ENCODE measurements around the gene RSAD1. TPM values are rescaled to one million over a fixed set of nuclear protein-coding genes. Genes with fewer than 3 reads are reported as not detected.

RSAD1 gene
- total RNA-seq, 1 donor from 2014 or later = 37.5 TPM

DNA sequence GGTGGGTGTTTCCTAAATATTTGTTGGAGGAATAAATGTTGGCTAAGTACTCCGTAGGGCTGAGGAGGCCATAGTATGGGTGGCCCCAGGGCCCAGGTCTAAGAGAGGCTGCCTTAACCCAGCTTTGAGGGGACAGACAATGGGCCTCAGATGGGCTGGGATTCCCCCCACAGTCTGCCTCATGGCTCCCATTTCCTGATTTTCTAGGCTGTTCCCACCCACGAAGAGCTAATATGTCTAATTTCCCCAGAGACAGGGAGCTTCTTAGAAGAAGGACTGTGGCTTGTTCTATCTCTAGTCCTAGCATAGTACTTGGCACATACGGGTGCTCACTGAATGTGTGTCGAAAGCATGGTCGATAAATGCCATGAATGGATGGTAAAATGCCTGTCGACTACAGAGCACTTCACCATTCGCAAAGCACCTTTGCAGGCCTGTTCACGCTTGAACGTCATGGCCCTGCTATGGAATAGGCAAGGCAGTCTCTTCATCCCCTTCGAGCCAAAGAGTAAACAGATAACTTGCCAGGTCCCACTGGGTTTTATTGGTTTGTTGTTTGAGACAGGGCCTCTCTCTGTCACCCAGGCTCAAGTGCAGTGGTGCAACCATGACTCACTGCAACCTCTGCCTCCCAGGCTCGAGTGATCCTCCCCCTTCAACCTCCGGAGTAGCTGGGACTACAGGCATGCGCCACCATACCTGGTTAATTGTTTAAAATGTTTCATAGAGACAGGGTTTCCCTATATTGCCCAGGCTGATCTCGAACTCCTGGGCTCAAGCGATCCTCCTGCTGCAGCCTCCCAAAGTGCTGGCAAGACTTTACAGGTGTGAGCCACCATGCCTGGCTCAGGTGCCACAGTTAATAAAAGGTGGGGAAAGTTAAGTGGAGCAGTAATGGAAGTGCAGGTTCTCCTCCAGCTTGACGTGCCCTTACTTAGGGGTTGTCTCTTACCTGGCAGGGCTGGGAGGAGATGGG lies 19.7 kb upstream of the RSAD1 start:
- DNase-seq (ENCODE audit: extremely low spot score, unreplicated experiment) = no peak
- no peak for TF ChIP-seq CTCF (IDR thresholded peaks at IDR 0.05)
- H3K27ac Mint-ChIP-seq (ENCODE audit: unreplicated experiment) = no peak overlapping the region

DNA sequence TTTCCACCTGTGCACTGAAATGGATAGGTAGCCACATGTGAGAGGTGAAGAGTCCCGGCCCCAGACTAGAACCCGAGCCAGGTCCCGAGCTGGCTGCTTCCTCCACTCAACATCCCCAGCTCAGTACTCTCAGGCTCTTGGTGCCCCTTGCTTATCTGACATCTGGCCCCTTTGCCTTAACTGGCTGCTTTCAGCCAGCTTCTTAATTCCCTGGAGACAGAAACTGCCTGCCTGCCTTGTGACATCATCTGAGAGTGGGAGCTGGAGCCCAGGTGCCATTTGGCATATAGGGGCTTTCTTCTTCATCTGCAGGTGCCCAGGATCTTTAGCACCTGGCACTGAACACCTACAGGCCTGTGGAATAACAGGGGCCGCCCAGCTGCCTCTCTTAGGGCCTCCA lies 18.9 kb upstream of the RSAD1 start:
- H3K9me3 Mint-ChIP-seq (ENCODE audit: unreplicated experiment) = no peaks in the 10 kb centered on the region
- H3K27ac Mint-ChIP-seq (ENCODE audit: unreplicated experiment) = no peak overlapping the region
- no peaks in the 10 kb centered on the region for H3K4me1 Mint-ChIP-seq (ENCODE audit: unreplicated experiment)
- H3K36me3 Mint-ChIP-seq (ENCODE audit: unreplicated experiment) = no peaks in the 10 kb centered on the region
- no peak for TF ChIP-seq CTCF (IDR thresholded peaks at IDR 0.05)
- H3K27me3 Mint-ChIP-seq (ENCODE audit: unreplicated experiment) = no peaks in the 10 kb centered on the region
- H3K4me3 Mint-ChIP-seq (ENCODE audit: unreplicated experiment) = no peak overlapping the region
- DNase-seq (ENCODE audit: extremely low spot score, unreplicated experiment) = no peak

More for the DNA sequence above, 19.7 kb upstream of the RSAD1 start:
- no peaks in the 10 kb centered on the region for H3K36me3 Mint-ChIP-seq (ENCODE audit: unreplicated experiment)
- no peaks in the 10 kb centered on the region for H3K9me3 Mint-ChIP-seq (ENCODE audit: unreplicated experiment)
- no peaks in the 10 kb centered on the region for H3K27me3 Mint-ChIP-seq (ENCODE audit: unreplicated experiment)
- no peak overlapping the region for H3K4me3 Mint-ChIP-seq (ENCODE audit: unreplicated experiment)
- no peaks in the 10 kb centered on the region for H3K4me1 Mint-ChIP-seq (ENCODE audit: unreplicated experiment)

DNA sequence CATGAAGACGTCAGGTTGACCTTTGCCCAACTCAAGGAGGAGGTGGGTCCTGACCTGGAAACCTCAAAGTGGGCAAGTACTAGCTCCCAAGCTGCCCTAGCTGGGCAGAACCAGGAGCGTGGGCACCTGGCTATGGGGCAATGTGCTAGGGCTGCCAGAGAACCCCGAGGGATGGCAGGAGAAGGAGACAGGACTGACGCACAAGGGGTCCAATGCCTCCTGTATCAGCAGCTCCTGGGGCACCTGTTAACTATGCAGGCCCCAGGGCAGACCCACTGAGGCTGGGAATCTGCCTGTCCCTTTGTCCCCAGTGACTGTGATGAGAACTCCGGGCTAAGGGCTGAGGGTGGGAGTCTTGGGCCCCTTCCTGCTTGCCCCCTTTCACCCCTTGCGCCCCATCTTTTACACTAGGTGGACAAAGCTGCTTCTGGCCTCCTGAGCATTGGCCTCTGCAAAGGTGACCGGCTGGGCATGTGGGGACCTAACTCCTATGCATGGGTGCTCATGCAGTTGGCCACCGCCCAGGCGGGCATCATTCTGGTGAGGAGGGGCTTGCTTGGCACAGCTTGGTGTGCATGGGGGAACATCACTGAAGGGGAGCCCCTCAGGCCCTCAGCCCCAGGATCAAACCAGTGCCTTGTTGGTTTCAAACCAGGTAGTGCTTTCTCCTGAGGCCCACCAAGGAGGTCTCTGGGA lies 17.7 kb upstream of the RSAD1 start:
- no peak for TF ChIP-seq CTCF (IDR thresholded peaks at IDR 0.05)
- H3K27me3 Mint-ChIP-seq (ENCODE audit: unreplicated experiment) = no peaks in the 10 kb centered on the region
- no peak overlapping the region for H3K4me3 Mint-ChIP-seq (ENCODE audit: unreplicated experiment)
- H3K9me3 Mint-ChIP-seq (ENCODE audit: unreplicated experiment) = no peaks in the 10 kb centered on the region
- H3K4me1 Mint-ChIP-seq (ENCODE audit: unreplicated experiment) = no peaks in the 10 kb centered on the region
- H3K36me3 Mint-ChIP-seq (ENCODE audit: unreplicated experiment) = no peaks in the 10 kb centered on the region
- H3K27ac Mint-ChIP-seq (ENCODE audit: unreplicated experiment) = no peak overlapping the region
- DNase-seq (ENCODE audit: extremely low spot score, unreplicated experiment) = no peak

DNA sequence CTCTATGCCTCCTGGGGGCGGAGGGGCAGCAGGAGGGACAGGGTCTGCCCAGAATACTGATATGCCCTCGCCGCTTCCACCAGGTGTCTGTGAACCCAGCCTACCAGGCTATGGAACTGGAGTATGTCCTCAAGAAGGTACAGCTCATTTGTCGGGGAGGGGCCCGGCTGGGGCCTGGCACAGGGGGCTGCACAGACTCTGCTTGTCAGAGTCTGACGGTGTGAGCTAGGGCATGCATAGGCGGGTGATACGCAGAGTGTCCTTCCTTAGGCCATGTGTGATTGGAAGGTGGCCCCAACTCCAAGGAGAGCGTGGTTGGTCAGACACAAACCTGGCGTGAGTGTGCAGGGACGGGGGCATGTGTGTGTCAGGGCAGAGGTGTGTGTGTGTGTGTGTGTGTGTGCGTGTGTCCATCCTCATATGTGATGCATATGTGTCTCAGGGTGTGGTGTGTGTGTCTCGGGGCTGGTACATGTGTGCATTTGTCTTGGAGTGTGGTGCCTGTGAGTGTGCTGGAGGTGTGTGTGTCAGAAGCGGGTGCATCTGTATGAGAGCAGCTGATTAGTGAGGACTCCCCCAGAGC lies 17.0 kb upstream of the RSAD1 start:
- Mint-ChIP-seq H3K4me1 (ENCODE audit: unreplicated experiment) (no peaks in the 10 kb centered on the region), H3K36me3 (ENCODE audit: unreplicated experiment) (no peaks in the 10 kb centered on the region), H3K27ac (ENCODE audit: unreplicated experiment) (no peak overlapping the region), H3K9me3 (ENCODE audit: unreplicated experiment) (no peaks in the 10 kb centered on the region), H3K4me3 (ENCODE audit: unreplicated experiment) (no peak overlapping the region), H3K27me3 (ENCODE audit: unreplicated experiment) (no peaks in the 10 kb centered on the region)
- TF ChIP-seq CTCF (IDR thresholded peaks at IDR 0.05) = no peak
- no peak for DNase-seq (ENCODE audit: extremely low spot score, unreplicated experiment)

GRCh38 chr17:50462446-50462845 lies 16.2 kb upstream of the RSAD1 start:
- Mint-ChIP-seq H3K4me1 (ENCODE audit: unreplicated experiment) (no peaks in the 10 kb centered on the region), H3K9me3 (ENCODE audit: unreplicated experiment) (no peaks in the 10 kb centered on the region), H3K27ac (ENCODE audit: unreplicated experiment) (no peak overlapping the region), H3K36me3 (ENCODE audit: unreplicated experiment) (no peaks in the 10 kb centered on the region), H3K4me3 (ENCODE audit: unreplicated experiment) (no peak overlapping the region), H3K27me3 (ENCODE audit: unreplicated experiment) (no peaks in the 10 kb centered on the region)
- no peak for TF ChIP-seq CTCF (IDR thresholded peaks at IDR 0.05)
- no peak for DNase-seq (ENCODE audit: extremely low spot score, unreplicated experiment)
